Stimulated activated naive CD8-positive, alpha-beta T cell treated with anti-CD3 and anti-CD28 coated beads, Interleukin-15, amount 100 ng/mL, for 72 hours (primary cell): Measurements from ENCODE around the gene TTYH3.

Experiments used
- ATAC-seq: fragments of 150-1000 bp; cut with Tn5 transposase; 2 replicates; pipeline ENCODE4 v1.10.0; 2021; ENCODE audit warnings: mild to moderate bottlenecking, moderate library complexity
- DNase-seq, 2 donors: peaks; one replicate each; pipeline ENCODE4 v3.0.0; 2021 to 2022
- H3K27ac Mint-ChIP-seq, 2 donors: one replicate each; pipeline ENCODE4 v1.8.0; 2022; ENCODE audit warnings: mild to moderate bottlenecking in 2 of 2, mixed read lengths in 2 of 2, moderate library complexity in 2 of 2
- H3K27me3 Mint-ChIP-seq: one replicate; pipeline ENCODE4 v1.8.0; 2022; ENCODE audit warnings: mixed read lengths
- H3K4me1 Mint-ChIP-seq: one replicate; pipeline ENCODE4 v1.8.0; 2022; ENCODE audit warnings: mild to moderate bottlenecking, mixed read lengths
- H3K4me3 Mint-ChIP-seq, 2 donors: one replicate each; pipeline ENCODE4 v1.8.0; 2022; ENCODE audit warnings: mild to moderate bottlenecking in 2 of 2, mixed read lengths in 2 of 2, moderate library complexity in 1 of 2
- H3K9me3 Mint-ChIP-seq, 2 donors: one replicate each; pipeline ENCODE4 v1.8.0; 2022; ENCODE audit warnings: mixed read lengths in 2 of 2

The TTYH3 gene

GRCh38 chr7:2635810-2636701 lies 4.3 kb downstream of the TTYH3 start:
- Mint-ChIP-seq H3K27ac (no peak overlapping the region), H3K27me3 (no peaks in the 10 kb centered on the region), H3K4me1 (peaks cover 39% of the 10 kb centered on the region), H3K4me3 (no peak overlapping the region), H3K9me3 (no peaks in the 10 kb centered on the region)
- no peak for ATAC-seq
- DNase-seq, result no peak

GRCh38 chr7:2637066-2637471 lies 5.3 kb downstream of the TTYH3 start:
- H3K27ac Mint-ChIP-seq, result no peak overlapping the region
- H3K27me3 Mint-ChIP-seq, result no peaks in the 10 kb centered on the region
- no peaks in the 10 kb centered on the region for H3K9me3 Mint-ChIP-seq
- DNase-seq (no peak), ATAC-seq (no peak)
- no peak overlapping the region for H3K4me3 Mint-ChIP-seq
- peaks cover 39% of the 10 kb centered on the region for H3K4me1 Mint-ChIP-seq

- H3K27me3 Mint-ChIP-seq, result no peaks in the 10 kb centered on the region
- no peak overlapping the region for H3K4me3 Mint-ChIP-seq
- H3K4me1 Mint-ChIP-seq, result peaks cover 39% of the 10 kb centered on the region
- no peaks in the 10 kb centered on the region for H3K9me3 Mint-ChIP-seq
- ATAC-seq, result no peak
- no peak overlapping the region for H3K27ac Mint-ChIP-seq
- DNase-seq, result no peak
Observed at GRCh38 chr7:2637505-2638223, 5.9 kb downstream of the TTYH3 start.

GRCh38 chr7:2638224-2638991 lies 6.6 kb downstream of the TTYH3 start:
- Mint-ChIP-seq H3K27me3 (no peaks in the 10 kb centered on the region), H3K4me3 (no peak overlapping the region), H3K9me3 (no peaks in the 10 kb centered on the region), H3K27ac (no peak overlapping the region), H3K4me1 (peaks cover 34% of the 10 kb centered on the region)
- DNase-seq, result no peak
- ATAC-seq, result peak; percentile 1

- Mint-ChIP-seq H3K4me1 (peaks cover 34% of the 10 kb centered on the region), H3K4me3 (no peak overlapping the region), H3K27ac (no peak overlapping the region), H3K9me3 (no peaks in the 10 kb centered on the region), H3K27me3 (no peaks in the 10 kb centered on the region)
- no peak for ATAC-seq
- no peak for DNase-seq
Observed at GRCh38 chr7:2639181-2639681, 7.4 kb downstream of the TTYH3 start.

GRCh38 chr7:2639695-2640481 lies 8.1 kb downstream of the TTYH3 start:
- H3K27ac Mint-ChIP-seq, result no peak overlapping the region
- H3K9me3 Mint-ChIP-seq, result no peaks in the 10 kb centered on the region
- no peaks in the 10 kb centered on the region for H3K27me3 Mint-ChIP-seq
- DNase-seq (no peak), ATAC-seq (no peak)
- peaks cover 37% of the 10 kb centered on the region for H3K4me1 Mint-ChIP-seq
- H3K4me3 Mint-ChIP-seq, result no peak overlapping the region

- no peak overlapping the region for H3K4me3 Mint-ChIP-seq
- no peak overlapping the region for H3K27ac Mint-ChIP-seq
- no peak for ATAC-seq
- H3K4me1 Mint-ChIP-seq, result peaks cover 43% of the 10 kb centered on the region
- H3K27me3 Mint-ChIP-seq, result no peaks in the 10 kb centered on the region
- DNase-seq, result no peak
- H3K9me3 Mint-ChIP-seq, result no peaks in the 10 kb centered on the region
Observed at GRCh38 chr7:2640482-2640830, 8.7 kb downstream of the TTYH3 start.

- ATAC-seq (no peak), DNase-seq (no peak)
- peaks cover 47% of the 10 kb centered on the region for H3K4me1 Mint-ChIP-seq
- H3K27ac Mint-ChIP-seq, result peak overlapping the region in 1 of 2 donors; percentile 27
- H3K27me3 Mint-ChIP-seq, result no peaks in the 10 kb centered on the region
- H3K9me3 Mint-ChIP-seq, result no peaks in the 10 kb centered on the region
- no peak overlapping the region for H3K4me3 Mint-ChIP-seq
Observed at GRCh38 chr7:2640846-2641316, 9.1 kb downstream of the TTYH3 start.

- H3K27me3 Mint-ChIP-seq, result no peaks in the 10 kb centered on the region
- peaks cover 52% of the 10 kb centered on the region for H3K4me1 Mint-ChIP-seq
- H3K27ac Mint-ChIP-seq, result peak overlapping the region in 1 of 2 donors; percentile 27
- ATAC-seq, result no peak
- no peak for DNase-seq
- H3K9me3 Mint-ChIP-seq, result no peaks in the 10 kb centered on the region
- H3K4me3 Mint-ChIP-seq, result no peak overlapping the region
Observed at GRCh38 chr7:2641406-2642393, 9.9 kb downstream of the TTYH3 start.

GRCh38 chr7:2643386-2644219 lies 11.8 kb downstream of the TTYH3 start:
- Mint-ChIP-seq H3K27me3 (no peaks in the 10 kb centered on the region), H3K9me3 (no peaks in the 10 kb centered on the region), H3K4me1 (peaks cover 57% of the 10 kb centered on the region), H3K4me3 (no peak overlapping the region), H3K27ac (no peak overlapping the region)
- no peak for DNase-seq
- no peak for ATAC-seq

- DNase-seq (no peak), ATAC-seq (no peak)
- H3K4me3 Mint-ChIP-seq, result peak overlapping the region in 1 of 2 donors; percentile 96
- no peaks in the 10 kb centered on the region for H3K27me3 Mint-ChIP-seq
- H3K27ac Mint-ChIP-seq, result peak overlapping the region in 1 of 2 donors; percentile 79
- H3K9me3 Mint-ChIP-seq, result no peaks in the 10 kb centered on the region
- H3K4me1 Mint-ChIP-seq, result peaks cover 56% of the 10 kb centered on the region
Observed at GRCh38 chr7:2644220-2644561, 12.4 kb downstream of the TTYH3 start.

GRCh38 chr7:2644562-2645273 lies 12.9 kb downstream of the TTYH3 start:
- DNase-seq, result no peak
- Mint-ChIP-seq H3K9me3 (no peaks in the 10 kb centered on the region), H3K27ac (peak overlapping the region; percentile 97), H3K27me3 (no peaks in the 10 kb centered on the region), H3K4me3 (peak overlapping the region; percentile 86 to 96), H3K4me1 (peaks cover 53% of the 10 kb centered on the region)
- ATAC-seq, result peak; percentile 68
